GM19193 (cell line): ENCODE measurements around the gene GJA9.

Experiments
- POLR2A ChIP-seq: IDR thresholded peaks from 4 replicates; pipeline ENCODE4 v1.6.1; 2011; ENCODE audit not compliant: insufficient read depth, insufficient read length; ENCODE audit errors: extremely low read depth

Gene GJA9

DNA sequence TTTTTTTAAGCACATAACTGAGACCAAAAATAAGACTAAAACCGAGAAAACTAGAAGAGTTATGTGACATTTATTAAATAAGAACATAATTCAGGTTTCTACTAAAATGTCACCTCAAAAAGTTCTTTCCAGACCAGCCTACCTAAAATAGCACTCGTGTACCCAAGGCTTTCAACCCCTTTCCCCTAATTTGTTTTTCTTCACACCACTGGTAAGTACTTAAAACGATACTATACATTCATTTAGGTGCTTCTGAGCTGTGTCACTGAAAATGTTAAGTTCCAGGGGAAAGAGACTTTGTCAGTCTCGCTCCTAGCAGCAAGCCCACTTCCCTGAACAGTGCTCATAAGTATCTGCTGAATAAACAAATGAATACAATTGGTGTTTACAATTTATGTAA, 28.6 kb downstream of the GJA9 start:
- no peak for TF ChIP-seq POLR2A

DNA sequence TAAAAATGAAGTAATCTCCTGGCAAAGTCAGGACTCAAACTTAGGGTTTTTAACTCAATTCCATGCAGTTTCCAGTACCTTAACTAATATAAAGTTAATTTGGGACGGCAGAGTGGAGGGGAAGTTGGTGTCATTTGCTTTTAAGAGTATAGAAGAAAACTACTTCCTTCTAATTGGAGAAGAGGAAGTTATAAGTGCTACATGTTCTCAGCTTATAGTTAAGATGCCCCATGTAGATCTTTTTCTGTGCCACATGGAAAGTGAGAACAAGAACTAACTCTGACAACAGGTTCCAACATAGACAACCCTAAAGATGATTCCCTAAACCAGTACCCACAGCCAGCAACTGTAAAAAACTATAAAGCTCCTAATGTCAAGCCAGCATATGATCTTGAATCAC, 33.3 kb downstream of the GJA9 start:
- no peak for TF ChIP-seq POLR2A

DNA sequence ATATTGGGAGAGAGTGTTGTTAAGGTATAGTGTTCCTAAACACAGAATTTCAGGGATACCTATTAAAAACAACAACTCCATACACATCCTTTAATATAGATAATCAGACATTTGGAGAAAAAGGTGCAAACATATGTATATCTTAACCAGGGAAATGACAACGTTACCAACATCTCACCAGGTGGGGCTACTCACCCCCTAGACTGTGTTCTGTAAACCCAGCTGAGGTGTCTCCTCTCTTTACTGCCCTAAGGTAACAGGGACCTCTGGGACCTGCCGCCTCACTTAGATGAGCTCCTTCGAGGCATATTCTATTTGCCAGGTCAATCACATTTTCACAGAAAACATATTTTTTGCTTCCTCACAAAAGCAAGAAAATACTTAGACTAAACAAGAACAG, 35.2 kb downstream of the GJA9 start:
- no peak for TF ChIP-seq POLR2A

DNA sequence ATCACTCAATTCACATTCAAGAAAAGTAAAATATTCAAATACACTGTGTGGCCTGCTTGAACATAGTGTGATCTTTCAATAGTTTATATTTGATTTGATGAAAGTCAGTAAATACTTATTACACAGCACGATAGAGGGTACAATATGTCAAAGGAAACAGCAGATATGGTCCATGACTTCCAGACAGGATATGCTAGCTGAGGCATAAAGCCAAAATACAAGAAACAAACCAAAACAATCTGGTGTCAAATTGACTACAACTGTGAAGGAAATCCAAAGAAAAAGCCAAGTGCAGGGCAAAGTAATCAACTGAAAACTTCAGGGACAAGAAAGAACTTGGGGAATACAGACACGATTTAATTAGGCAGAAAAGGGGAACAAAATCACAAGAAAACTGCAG, 41.1 kb downstream of the GJA9 start:
- no peak for TF ChIP-seq POLR2A

DNA sequence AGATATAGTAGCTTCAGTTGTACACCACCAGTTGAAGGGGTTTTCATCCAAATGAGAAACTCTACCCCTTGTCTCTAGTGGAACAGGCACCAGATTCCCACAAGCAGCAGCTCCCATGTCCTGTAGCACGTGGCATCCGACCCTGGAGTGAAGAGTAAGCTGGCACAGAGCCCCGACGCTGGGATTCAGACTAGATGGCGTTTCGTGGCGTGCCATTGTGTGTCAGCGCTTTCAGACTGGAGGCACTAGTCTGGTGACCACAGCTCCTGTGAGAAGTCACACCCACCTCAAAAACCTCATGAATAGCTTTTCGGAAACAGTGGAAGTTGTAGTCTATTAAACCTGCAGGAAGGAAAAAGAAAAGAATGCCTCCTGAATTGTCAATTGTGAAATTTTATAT, 42.0 kb downstream of the GJA9 start:
- TF ChIP-seq POLR2A = no peak

DNA sequence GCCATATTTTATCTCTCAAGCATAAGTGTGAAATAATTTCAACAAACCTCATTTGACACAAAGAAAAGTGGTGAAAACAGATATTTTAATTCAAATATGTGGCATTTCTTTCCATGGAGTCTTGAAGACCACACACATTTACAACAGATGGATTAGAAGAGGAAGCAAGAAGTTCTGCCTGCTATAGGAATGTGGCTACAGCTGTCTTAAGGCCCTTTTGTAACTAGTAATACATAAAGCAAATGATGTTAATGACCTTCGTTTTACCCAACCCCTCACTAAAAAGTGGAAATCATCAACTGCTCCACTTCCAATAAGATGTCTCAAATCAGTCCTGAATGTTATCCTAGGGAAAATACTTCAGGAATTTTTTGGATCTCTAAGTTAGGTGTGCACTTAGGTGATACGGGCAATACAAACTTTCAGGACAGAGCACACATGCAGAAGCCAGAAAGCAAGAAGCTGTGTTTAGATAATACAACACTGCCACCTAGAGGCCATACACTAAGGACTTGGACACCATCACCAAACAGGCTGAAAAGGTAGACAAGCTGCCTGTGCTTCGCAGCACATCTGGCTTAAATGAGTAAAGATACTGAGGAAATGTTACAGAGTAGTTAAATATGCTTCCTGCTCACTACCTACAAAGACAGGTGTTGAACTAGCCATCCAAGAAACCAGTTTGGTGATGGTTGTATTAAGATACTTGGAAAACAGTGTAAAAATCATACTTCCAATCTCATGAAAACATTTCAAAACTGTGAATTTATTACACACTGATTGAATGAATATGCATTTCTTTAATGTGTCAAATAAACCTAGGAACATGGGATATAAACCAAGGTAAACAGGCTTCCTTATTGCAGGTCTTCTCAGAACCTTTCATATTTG, 46.2 kb downstream of the GJA9 start:
- TF ChIP-seq POLR2A = no peak

DNA sequence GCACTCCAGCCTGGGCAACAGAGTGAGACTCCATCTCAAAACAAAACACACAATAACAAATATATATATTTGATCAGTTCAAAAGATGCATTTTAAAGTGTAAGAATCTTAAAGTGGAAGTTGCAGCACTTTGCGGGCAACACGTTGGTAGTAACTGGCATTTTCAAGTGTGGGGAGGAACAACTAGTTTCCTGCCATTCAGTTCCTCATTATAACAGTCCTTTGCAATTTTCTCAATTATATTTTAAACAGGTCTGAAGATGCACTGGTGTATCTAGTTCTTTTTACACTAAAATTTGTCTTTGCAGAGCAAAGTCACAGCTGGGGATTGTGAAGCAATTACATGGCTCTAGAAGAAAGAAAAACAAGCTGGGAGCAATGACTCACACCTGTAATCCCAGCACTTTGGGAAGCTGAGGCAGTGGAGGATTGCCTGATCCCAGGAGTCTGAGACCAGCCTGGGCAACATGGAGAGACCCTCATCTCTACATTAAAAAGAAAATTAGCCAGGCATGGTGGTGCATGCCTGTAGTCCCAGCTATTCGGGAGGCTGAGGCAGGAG, 47.1 kb downstream of the GJA9 start:
- TF ChIP-seq POLR2A = no peak

DNA sequence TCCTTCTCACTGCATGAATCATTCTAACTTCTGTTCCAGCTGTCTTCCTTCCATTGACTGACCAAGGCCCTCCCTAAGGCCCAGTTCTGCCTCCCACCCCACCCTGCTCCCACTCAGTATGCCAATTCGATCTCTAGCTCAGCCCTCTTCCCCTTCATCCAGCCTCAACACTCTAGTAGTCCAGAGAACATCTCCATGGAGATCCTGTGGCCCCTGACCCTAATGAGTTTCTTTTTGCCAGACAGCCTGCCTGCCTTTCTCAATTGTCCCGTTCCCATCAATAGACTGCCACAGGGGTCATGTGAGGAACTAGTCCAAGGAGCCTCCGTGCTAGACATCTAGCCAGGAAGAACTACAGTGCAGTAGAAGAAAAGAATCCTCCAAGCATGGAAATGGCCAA, 48.2 kb downstream of the GJA9 start:
- TF ChIP-seq POLR2A = no peak

DNA sequence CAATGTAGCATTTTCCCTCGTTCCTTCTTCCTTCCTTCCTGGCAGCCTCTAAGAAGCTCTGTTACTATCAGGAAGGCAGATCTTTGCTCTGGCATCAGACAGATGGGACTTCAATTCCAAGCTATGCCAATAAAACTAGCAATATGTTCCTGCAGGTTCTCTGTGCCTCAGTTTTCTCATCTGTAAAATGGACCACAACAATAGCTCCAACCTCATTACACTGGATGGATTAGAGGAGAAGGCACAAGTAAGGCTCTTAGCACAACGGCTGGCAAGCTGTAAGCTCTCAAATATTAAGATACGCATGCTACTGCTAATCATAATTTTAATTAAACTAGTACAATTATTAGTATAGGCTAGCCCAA, 49.0 kb downstream of the GJA9 start:
- no peak for TF ChIP-seq POLR2A

DNA sequence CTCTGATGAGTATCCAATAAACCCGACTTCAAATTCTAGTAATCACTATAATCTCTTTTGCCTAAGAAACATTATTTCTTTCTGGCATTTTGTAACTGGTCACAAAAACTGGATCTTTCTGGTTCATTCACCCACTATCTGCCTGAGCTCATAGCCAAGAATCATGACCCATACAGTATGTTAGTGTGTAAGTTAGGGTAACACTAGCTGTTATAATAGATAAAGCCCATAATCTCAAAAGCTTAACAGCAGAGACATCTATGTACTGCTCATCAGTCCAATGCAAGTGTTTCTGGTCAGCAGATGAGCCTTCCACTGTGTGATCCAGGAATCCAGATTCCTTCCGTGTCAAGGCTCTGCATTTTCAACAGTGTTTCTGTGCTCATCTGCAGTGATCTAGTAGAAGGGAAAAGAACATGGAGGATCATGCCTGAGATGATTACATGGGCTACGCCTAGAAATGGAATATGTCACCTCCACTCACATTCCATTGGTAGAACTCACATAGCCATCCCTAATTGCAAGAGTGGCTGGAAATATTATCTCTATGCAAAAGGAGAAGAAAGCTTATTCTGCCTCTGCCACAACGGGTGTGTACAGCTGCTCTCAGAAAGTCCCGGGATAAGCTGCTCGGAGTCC, 49.5 kb downstream of the GJA9 start:
- no peak for TF ChIP-seq POLR2A

DNA sequence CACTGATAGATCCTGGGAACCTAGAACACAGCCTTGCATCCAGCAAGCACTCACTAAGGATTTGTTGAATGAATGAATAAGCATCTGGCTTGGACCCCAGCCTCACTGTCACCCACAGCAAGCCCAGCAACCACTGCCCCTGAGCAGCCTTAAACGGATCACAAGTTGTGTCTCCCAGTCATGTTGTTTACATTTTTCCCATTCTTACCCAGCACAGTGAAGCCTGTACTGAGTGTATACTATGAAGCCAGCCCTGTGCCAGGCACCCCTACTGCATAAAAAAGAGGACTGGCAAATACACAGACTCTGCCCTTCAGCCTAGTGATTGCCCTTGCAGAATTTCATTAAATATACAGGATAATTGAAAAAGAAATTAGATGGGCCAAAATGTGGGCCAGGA, 52.0 kb downstream of the GJA9 start:
- no peak for TF ChIP-seq POLR2A

DNA sequence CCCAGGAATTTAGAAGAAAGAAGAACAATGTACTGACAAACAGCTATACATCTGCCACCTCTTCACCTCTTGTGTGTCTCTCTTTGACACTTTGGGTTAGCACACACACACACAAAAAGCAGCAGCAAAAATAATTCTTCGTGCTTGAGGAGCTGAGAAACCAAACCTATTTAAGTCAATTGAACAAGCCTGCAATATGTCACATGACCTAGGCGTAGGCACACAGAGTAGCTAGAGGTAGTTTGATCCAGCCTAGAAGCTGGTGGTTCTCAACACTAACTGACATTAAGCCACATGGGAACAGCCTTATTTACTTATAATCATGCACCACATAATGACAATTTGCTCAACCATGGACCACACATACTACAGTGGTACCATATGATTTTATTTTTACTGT, 54.1 kb downstream of the GJA9 start:
- no peak for TF ChIP-seq POLR2A

DNA sequence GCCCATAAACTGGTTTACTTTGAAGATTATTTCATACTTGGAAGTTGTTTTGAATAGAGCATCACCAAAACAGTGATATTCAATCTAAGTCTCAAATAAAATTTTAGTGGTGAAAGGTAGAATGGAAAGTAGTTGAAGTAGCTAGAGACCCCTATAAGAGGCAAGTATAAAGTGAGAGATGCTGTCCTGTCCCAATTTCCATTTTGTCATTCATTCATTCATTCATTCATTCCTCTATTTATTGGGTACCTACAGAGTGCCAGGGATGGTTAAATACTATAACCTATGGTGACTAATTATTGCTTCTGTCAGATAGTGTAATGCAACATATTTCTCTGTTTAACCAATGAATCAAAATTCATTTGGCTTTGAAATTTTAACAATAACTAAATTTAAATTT, 54.5 kb downstream of the GJA9 start:
- TF ChIP-seq POLR2A = no peak

DNA sequence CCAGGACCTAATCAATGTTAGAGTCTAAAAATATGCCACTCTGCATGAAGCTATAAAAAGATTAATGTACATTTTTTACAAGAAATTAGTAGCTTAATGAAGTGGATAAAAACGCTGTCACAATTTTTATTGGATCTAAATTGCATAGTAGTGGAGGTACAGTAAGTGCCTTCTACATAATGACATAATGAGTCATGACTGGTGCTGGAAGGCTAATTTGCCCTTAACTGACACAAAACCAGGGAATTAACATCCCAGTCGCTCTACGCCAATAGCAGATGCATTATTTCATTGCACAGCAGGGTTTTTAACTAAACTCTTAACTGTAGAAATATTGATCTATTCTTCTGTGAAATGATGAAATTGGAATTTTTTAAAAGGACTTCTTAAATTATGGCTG, 55.1 kb downstream of the GJA9 start:
- TF ChIP-seq POLR2A = no peak
